PFSK-1 (cell line): ENCODE data around the gene AMMECR1.

Experiments
- FOXP2 ChIP-seq: optimal IDR thresholded peaks from 2 replicates; pipeline ENCODE3; 2011; ENCODE audit warnings: borderline replicate concordance, control low read depth, inconsistent platforms; ENCODE audit not compliant: insufficient read depth; ENCODE audit errors: extremely low read length, extremely low read depth
- POLR2AphosphoS5 ChIP-seq: IDR thresholded peaks from 2 replicates; pipeline ENCODE4 v1.6.1; 2012; ENCODE audit warnings: low read depth, mild to moderate bottlenecking, control low read depth, low read length, moderate library complexity
- REST ChIP-seq, 2 experiments: IDR thresholded peaks; 2 replicates each; pipeline versions ENCODE4 v1.6.1 to v1.8.0; 2011 to 2012; ENCODE audit warnings: low read depth in 2 of 2, low read length in 2 of 2, control low read depth in 1 of 2, inconsistent platforms in 1 of 2, mild to moderate bottlenecking in 1 of 2, moderate library complexity in 1 of 2; ENCODE audit not compliant: insufficient read depth in 1 of 2
- SIN3A ChIP-seq: IDR thresholded peaks from 2 replicates; pipeline ENCODE4 v1.6.1; 2012; ENCODE audit warnings: mild to moderate bottlenecking, low read length, moderate library complexity, borderline replicate concordance; ENCODE audit not compliant: insufficient read depth
- TAF1 ChIP-seq: IDR thresholded peaks from 2 replicates; pipeline ENCODE4 v1.6.1; 2012; ENCODE audit warnings: low read length, control low read depth, borderline replicate concordance; ENCODE audit not compliant: insufficient read depth

Gene AMMECR1

GRCh38 chrX:110310896-110311295 is 7.0 kb downstream of the AMMECR1 start:
- TF ChIP-seq FOXP2, result no peak
- no peak for TF ChIP-seq TAF1
- TF ChIP-seq SIN3A, result no peak
- no peak for TF ChIP-seq POLR2AphosphoS5
- no peak for TF ChIP-seq REST (IDR thresholded peaks at IDR 0.05; ENCODE audit: insufficient read depth in 1 of 2, low read depth in 2 of 2, low read length in 2 of 2)

- no peak for TF ChIP-seq FOXP2
These were observed 7.7 kb downstream of the AMMECR1 start for GRCh38 chrX:110310000-110310790.

GRCh38 chrX:110308220-110308619 is 9.7 kb downstream of the AMMECR1 start:
- TF ChIP-seq REST (IDR thresholded peaks at IDR 0.05; ENCODE audit: insufficient read depth in 1 of 2, low read depth in 2 of 2, low read length in 2 of 2), result no peak
- no peak for TF ChIP-seq POLR2AphosphoS5
- no peak for TF ChIP-seq TAF1
- no peak for TF ChIP-seq SIN3A
- no peak for TF ChIP-seq FOXP2

GRCh38 chrX:110304884-110305283 is 13.0 kb downstream of the AMMECR1 start:
- TF ChIP-seq SIN3A, result no peak
- TF ChIP-seq FOXP2, result no peak
- no peak for TF ChIP-seq REST (IDR thresholded peaks at IDR 0.05; ENCODE audit: insufficient read depth in 1 of 2, low read depth in 2 of 2, low read length in 2 of 2)
- no peak for TF ChIP-seq TAF1
- no peak for TF ChIP-seq POLR2AphosphoS5

GRCh38 chrX:110304371-110304770 is 13.5 kb downstream of the AMMECR1 start:
- no peak for TF ChIP-seq TAF1
- no peak for TF ChIP-seq FOXP2
- no peak for TF ChIP-seq SIN3A
- TF ChIP-seq REST (IDR thresholded peaks at IDR 0.05; ENCODE audit: insufficient read depth in 1 of 2, low read depth in 2 of 2, low read length in 2 of 2), result no peak
- TF ChIP-seq POLR2AphosphoS5, result no peak
